CD4-positive, alpha-beta T cell treated with Interleukin-4 for 1 hour (primary cell): ENCODE results near the gene THAP12.
A peak's percentile ranks its signal among the peaks of the same experiment; 100 is the strongest.

Source experiments
- DNase-seq, 2 donors: peaks; one replicate each; pipeline ENCODE4 v3.0.0-alpha.2; 2020 to 2022

Gene THAP12

GRCh38 chr11:76376746-76377558 is 4.0 kb downstream of the THAP12 start:
- no peak for DNase-seq

GRCh38 chr11:76371170-76371569 is 9.8 kb downstream of the THAP12 start:
- DNase-seq, result no peak

- no peak for DNase-seq
These were observed 11.5 kb downstream of the THAP12 start for GRCh38 chr11:76369406-76369805.

- no peak for DNase-seq
These were observed 12.4 kb downstream of the THAP12 start for GRCh38 chr11:76368490-76368889.

DNA sequence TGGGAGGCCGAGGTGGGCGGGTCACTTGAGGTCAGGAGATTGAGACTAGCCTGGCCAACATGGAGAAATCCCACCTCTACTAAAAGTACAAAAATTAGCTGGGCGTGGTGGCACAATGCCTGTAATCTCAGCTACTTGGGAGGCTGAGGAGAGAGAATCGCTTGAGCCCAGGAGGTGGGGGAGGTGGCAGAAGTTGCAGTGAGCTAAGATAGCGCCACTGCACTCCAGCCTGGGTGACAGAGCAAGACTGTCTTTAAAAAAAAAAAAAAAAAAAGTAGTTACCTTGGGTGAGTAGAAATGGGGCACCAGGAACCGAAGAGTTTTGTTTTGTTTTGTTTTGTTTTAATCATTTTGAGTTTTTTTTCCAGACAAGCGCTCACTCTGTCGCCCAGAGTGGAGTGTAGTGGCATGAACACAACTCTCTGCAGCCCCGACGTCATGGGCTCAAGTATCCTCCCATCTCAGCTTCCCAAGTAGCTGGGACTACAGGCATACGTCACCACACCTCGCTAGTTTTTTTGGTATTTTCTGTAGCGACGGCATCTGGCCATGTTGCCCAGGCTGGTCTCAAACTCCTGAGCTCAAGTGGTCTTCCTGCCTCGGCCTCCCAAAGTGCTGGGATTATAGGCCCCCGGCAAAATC is 15.8 kb downstream of the THAP12 start:
- DNase-seq, result no peak

GRCh38 chr11:76362716-76363115 is 18.2 kb downstream of the THAP12 start:
- DNase-seq, result no peak

- no peak for DNase-seq
These were observed 19.2 kb downstream of the THAP12 start for GRCh38 chr11:76361776-76362175.

DNA sequence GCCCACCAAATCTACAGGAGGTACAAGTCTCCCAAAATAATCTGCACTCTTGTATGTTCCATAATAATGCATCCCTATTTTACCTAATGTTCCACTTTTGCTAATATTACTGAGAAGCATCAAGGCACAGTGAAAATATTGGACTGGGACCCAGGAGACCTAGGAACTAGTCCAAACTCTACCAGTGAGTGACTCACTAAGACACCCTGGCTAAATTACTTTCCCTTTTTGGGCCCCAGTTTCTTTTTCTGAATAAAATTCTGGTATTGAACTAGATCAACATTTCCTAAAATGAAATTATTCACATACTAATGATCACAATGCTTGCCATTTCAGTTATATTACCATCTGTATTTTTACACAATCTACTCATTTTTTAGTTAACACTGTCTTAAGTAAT is 19.6 kb downstream of the THAP12 start:
- no peak for DNase-seq

DNA sequence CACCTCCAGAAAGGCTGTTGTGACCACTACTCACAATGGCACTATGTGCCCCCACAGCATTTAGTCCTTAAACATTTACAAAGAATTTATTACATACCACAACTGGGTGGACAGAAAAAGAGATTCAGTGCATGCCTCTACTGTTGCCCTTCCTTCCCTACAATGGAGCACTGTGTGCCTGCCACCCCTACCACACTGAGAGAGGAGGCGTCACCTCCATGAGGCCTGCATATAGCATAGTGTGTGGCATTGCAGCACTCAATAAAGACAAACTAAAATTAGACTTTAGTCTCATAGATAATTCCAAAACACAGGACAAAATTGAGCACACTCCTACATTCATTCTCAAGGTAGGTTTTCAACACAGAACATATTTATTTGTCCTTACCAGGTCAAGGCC is 25.8 kb downstream of the THAP12 start:
- no peak for DNase-seq

DNA sequence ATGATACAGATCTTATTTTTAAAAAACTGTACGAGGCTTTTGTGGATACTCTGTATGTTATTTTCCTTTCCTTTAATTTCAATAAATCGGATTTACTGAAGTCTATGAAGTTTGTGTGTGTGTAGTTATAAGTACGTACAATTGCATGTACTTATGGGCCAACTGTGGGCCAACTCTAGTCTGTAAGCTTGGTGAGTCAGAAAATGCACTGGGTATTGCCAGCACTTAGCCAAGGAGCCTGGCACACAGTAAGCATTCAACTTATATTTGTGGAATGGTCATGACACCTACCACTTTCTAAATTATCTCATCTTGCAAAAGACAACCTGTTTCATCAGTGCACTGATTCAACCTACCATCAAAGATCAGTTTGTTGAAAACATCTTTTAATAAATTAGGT is 32.6 kb downstream of the THAP12 start:
- no peak for DNase-seq

DNA sequence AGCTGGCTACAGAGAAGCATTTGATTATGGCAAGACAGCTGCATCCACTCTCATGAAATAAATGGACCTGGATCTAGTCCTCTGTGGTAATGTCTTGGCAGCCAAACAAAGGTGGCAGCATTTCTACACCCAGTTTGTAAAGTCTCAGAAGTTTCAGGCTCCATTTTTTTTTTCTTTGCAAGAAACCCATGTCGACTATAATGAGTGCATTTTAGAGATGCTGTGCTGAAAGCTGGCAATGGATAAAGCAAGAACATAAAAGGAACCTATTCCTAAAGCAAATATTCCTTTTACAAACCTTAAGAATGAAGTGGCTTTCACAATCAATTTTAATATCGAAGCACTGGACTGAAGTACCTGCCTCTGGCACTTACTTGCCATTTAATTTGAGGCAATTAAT is 33.5 kb downstream of the THAP12 start:
- no peak for DNase-seq

DNA sequence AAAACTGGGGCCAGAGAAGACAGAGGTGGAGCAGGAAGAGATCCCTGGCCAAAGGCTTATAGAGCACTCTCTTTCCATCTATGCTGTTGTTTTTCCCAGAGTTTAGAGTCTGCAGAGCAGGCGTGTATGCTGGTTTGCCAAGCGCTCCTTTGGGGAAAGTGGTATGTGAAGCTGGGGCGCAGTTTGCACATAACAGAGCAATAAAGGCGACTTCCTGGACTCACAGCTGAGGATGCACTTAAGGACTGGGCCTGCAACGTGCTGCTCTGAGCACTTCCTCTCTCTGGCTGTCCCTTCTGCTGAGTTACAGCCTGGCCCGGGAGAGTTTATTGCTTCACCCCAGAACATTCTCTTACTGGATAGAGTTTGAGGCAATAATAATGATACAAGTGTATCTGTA is 41.7 kb downstream of the THAP12 start:
- peak; percentile 10 to 36 for DNase-seq

DNA sequence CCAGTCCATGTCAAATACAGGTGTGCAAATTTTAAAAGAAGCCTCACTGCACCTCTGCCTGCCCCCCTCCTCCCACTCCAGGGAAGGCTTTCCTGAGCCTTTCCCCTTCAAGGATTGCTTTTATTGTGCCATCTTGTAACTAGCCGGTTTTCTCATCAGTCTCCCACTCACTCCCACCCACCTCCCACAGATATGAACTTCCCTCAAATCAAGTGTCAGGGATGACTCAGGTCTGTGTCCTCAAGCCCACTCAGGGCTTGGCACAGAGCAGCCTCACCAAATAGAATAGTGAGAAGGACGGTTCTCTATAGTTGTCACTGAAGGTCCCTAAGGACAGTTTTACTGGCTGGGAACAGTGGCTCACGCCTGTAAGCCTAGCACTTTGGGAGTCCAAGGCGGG is 43.0 kb downstream of the THAP12 start:
- DNase-seq, result no peak

- peak in 1 of 2 donors; percentile 9 for DNase-seq
These were observed 43.5 kb downstream of the THAP12 start for GRCh38 chr11:76337469-76337868.

DNA sequence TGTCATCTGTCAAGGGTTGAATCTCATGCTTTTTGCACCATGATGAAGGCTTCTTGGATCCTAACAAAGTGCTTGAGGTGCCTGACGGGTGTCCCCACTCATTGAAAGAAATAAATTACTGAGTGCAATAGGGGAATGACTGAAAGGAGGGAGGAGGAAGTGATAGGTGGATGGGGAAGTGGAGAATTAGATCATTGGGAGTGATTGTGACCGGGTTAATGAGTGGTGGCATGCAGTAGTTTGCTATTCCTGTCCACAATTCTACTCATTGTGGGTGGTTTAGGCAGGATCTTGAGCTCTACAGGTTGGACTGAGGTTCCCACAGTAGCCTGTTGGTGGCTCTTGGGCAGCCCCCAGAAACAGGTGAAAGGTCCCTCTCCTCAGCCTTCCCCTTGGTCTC is 44.3 kb downstream of the THAP12 start:
- DNase-seq, result no peak

DNA sequence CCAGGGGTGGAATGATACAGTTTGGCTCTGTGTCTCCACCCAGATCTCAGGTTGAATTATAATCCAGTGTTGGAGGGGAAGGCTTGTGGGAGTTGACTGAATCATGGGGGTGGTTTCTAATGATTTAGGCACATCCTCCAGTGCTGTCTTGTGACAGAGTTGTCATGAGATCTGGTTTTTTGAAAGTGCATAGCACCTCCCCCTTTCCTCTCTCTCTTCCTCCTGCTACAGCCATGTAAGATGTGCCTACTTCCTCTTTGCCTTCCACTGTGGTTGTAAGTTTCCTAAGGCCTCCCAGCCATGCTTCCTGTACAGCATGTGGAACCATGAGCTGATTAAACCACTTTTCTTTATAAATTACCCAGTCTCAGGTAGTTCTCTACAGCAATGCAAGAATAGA is 45.1 kb downstream of the THAP12 start:
- DNase-seq, result peak in 1 of 2 donors; percentile 46

GRCh38 chr11:76334826-76335389 is 46.0 kb downstream of the THAP12 start:
- no peak for DNase-seq

- no peak for DNase-seq
These were observed 50.3 kb downstream of the THAP12 start for GRCh38 chr11:76330651-76331050.

- DNase-seq, result no peak
These were observed 50.9 kb downstream of the THAP12 start for GRCh38 chr11:76329983-76330382.

DNA sequence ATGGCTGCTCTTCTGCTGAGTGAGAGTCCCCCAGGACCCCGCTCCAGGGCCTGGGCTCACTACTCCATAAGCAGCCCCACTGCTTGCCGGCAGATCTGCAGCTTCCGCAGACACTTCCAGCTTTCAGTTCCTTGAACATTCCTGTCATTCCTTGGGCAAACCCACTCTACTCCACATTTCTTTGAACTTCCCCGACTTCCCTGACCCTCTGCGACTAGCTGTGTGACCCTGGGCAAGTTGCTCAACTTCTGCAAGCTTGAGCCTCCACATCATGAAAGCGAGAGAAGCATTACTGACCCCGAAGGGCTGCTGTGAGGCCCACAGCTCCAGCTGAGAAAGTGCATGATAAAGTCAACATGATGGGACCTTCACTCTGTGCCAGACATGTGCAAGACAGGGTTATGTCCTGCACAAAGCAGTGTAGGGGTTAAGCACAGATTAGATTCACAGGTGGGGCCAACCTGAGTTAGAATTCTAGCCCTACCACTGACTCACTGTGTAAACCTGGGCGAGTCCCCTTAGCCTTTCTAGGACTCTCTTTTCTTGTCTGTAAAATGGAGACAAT is 51.8 kb downstream of the THAP12 start:
- no peak for DNase-seq

DNA sequence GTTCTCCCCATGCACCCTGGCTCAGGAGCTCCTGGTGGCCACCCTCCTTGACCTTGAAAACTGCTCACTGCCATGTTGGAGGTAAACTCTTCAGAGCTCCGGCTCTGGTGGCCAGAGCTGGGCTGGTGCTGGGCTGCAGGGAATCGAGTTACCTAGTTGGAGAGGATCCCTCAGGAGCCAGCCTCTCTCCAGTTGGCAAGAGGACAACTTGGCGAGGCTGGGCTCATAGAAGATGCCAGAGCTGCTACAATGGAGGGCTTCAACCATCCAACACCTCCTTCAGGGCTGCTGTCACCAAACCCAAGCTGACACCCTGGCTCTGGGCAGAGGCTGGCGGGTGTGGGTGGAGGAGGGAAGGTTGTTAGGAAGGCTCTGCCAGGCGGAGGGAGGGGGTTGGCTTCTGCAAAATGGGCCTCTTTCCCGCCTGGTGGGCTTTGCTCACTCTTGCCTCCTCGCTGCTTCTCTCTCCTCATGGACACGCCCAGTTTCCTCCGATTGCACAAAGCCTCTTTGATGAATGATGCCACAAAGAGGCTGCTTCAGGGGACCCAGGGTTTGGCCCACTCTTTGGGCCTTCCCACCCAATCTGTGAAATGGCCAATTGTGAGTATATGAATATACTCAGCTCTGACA is 53.1 kb downstream of the THAP12 start:
- DNase-seq, result no peak

- no peak for DNase-seq
These were observed 53.7 kb downstream of the THAP12 start for GRCh38 chr11:76327202-76327601.

DNA sequence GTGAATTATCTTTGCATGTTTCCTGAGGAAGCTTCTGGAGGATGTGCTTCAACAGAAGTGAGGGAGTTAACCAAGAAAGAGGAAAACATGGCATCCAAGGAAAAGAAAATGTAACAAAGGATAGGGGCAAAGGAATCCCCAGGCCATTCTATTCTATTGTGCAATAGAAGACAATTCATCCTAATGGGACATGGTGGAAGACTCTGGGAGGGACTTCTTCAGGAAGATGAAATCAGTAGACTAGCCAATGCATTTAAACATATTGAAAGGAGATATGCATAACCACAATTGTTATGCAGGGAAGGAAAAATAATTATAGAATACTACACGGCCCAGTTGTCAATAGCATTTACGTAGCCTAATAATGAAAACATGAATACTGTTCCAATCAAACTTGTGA is 55.7 kb downstream of the THAP12 start:
- DNase-seq, result no peak
